Uterus (tissue), 2 donors: Measurements from ENCODE around the gene DSE.

Experiments
- CTCF ChIP-seq, 4 experiments: fragments of 200-600 bp in 2 of 4; fragments of 450-650 bp in 2 of 4; sonication (generic) in 2 of 4; IDR thresholded peaks; one replicate each; pipeline ENCODE4 v1.5.1; 2016 to 2019; ENCODE audit warnings: antibody characterized with exemption in 4 of 4, mild to moderate bottlenecking in 2 of 4, moderate library complexity in 1 of 4
- POLR2A ChIP-seq, 2 donors: fragments of 450-650 bp; IDR thresholded peaks; one replicate each; pipeline ENCODE4 v1.6.1; 2016; ENCODE audit warnings: antibody characterized with exemption in 2 of 2, mild to moderate bottlenecking in 1 of 2, moderate library complexity in 1 of 2

GRCh38 chr6:116376149-116376548, 5.4 kb downstream of the DSE start:
- no peak for TF ChIP-seq CTCF (IDR thresholded peaks at IDR 0.05)
- no peak for TF ChIP-seq POLR2A (IDR thresholded peaks at IDR 0.05)
